ENCODE measurements around the gene KIFC3. TPM values are rescaled to one million over a fixed set of nuclear protein-coding genes. Genes with fewer than 3 reads are reported as not detected.

The KIFC3 gene
- total and polyA plus RNA-seq, 7 donors, result 2.5 to 31.2 (median 10.0) TPM

GRCh38 chr16:57818377-57819064, 16.2 kb upstream of the KIFC3 start:
- Histone ChIP-seq H3K9me3 (no peaks in the 10 kb centered on the region), H3K27ac (no peak overlapping the region), H3K36me3 (no peaks in the 10 kb centered on the region), H3K27me3 (no peaks in the 10 kb centered on the region), H3K4me3 (no peak overlapping the region), H3K4me1 (peaks cover 0 to 12% (median 7%) of the 10 kb centered on the region in 4 donors)
- DNase-seq, result no peak
- intact Hi-C loops (cut with DNase I), result no loop called here
- WGBS, 2 donors, result 33 to 71% methylated on average over 8 of the region's 8 CpGs
- TF ChIP-seq, protein P1, sequence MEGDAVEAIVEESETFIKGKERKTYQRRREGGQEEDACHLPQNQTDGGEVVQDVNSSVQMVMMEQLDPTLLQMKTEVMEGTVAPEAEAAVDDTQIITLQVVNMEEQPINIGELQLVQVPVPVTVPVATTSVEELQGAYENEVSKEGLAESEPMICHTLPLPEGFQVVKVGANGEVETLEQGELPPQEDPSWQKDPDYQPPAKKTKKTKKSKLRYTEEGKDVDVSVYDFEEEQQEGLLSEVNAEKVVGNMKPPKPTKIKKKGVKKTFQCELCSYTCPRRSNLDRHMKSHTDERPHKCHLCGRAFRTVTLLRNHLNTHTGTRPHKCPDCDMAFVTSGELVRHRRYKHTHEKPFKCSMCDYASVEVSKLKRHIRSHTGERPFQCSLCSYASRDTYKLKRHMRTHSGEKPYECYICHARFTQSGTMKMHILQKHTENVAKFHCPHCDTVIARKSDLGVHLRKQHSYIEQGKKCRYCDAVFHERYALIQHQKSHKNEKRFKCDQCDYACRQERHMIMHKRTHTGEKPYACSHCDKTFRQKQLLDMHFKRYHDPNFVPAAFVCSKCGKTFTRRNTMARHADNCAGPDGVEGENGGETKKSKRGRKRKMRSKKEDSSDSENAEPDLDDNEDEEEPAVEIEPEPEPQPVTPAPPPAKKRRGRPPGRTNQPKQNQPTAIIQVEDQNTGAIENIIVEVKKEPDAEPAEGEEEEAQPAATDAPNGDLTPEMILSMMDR (IDR thresholded peaks at IDR 0.05), result no peak
- no peak for TF ChIP-seq EP300 (IDR thresholded peaks at IDR 0.05)
- TF ChIP-seq POLR2AphosphoS5 (IDR thresholded peaks at IDR 0.05), result no peak
- TF ChIP-seq POLR2A (IDR thresholded peaks at IDR 0.05), result no peak

GRCh38 chr16:57817680-57818079, 15.4 kb upstream of the KIFC3 start:
- Histone ChIP-seq H3K4me3 (no peak overlapping the region), H3K27me3 (no peaks in the 10 kb centered on the region), H3K27ac (no peak overlapping the region), H3K4me1 (peaks cover 0 to 12% (median 7%) of the 10 kb centered on the region in 4 donors), H3K9me3 (no peaks in the 10 kb centered on the region), H3K36me3 (no peaks in the 10 kb centered on the region)
- DNase-seq, result no peak
- TF ChIP-seq EP300 (IDR thresholded peaks at IDR 0.05) (no peak), POLR2A (IDR thresholded peaks at IDR 0.05) (no peak), POLR2AphosphoS5 (IDR thresholded peaks at IDR 0.05) (no peak)
- TF ChIP-seq, protein P1 (IDR thresholded peaks at IDR 0.05), result no peak
- intact Hi-C loops (cut with DNase I), result no loop called here

- Histone ChIP-seq H3K4me3 (no peak overlapping the region), H3K36me3 (no peaks in the 10 kb centered on the region), H3K27ac (peak overlapping the region; percentile 56 to 70 (median 64)), H3K27me3 (no peaks in the 10 kb centered on the region), H3K4me1 (peaks cover 0 to 12% (median 7%) of the 10 kb centered on the region in 4 donors), H3K9me3 (no peaks in the 10 kb centered on the region)
- DNase-seq, result peak; percentile 96
- TF ChIP-seq POLR2AphosphoS5 (IDR thresholded peaks at IDR 0.05) (peak; percentile 34 to 80 (median 54)), EP300 (IDR thresholded peaks at IDR 0.05) (peak in 1 of 4 donors; percentile 34), POLR2A (IDR thresholded peaks at IDR 0.05) (no peak)
- TF ChIP-seq, protein P1 (IDR thresholded peaks at IDR 0.05), result no peak
- intact Hi-C loops (cut with DNase I), result no loop called here
- whole genome bisulfite sequencing, 2 donors, result 18 to 27% methylated on average over 16 of the region's 16 CpGs
Observed at GRCh38 chr16:57815987-57816745, 13.9 kb upstream of the KIFC3 start.

- no peak for TF ChIP-seq POLR2A (IDR thresholded peaks at IDR 0.05)
- no peak for TF ChIP-seq POLR2AphosphoS5 (IDR thresholded peaks at IDR 0.05)
- TF ChIP-seq, protein P1 (IDR thresholded peaks at IDR 0.05), result no peak
- no peak for TF ChIP-seq EP300 (IDR thresholded peaks at IDR 0.05)
- Histone ChIP-seq H3K27me3 (no peaks in the 10 kb centered on the region), H3K4me3 (no peak overlapping the region), H3K36me3 (no peaks in the 10 kb centered on the region), H3K27ac (no peak overlapping the region), H3K9me3 (no peaks in the 10 kb centered on the region), H3K4me1 (peaks cover 0 to 12% (median 8%) of the 10 kb centered on the region in 4 donors)
- intact Hi-C loops (cut with DNase I), result no loop called here
- WGBS, 2 donors, result 84 to 88% methylated on average over 3 of the region's 3 CpGs
- no peak for DNase-seq
Observed at GRCh38 chr16:57814896-57815295, 12.6 kb upstream of the KIFC3 start.

Measured in sigmoid colon (tissue), 7 donors.